Non-pigmented ciliary epithelial cell (primary cell): Measurements from ENCODE around the gene MOGAT2.
"Not testable (repeated sequence)": the region's sequence is repeated elsewhere in the genome, so short reads cannot be mapped to it uniquely, and the experiment has no call there.

Source experiments
- DNase-seq: peaks from one replicate; pipeline ENCODE4 v3.0.0-alpha.2; 2010; ENCODE audit warnings: low read depth

The MOGAT2 gene

GRCh38 chr11:75717608-75718418 is at the start of gene MOGAT2:
MOGAT2 (plus strand) TSS chr11:75717838; CDS start chr11:75717889, 51 bp downstream.
- no peak for DNase-seq

GRCh38 chr11:75668451-75669297 is 49.0 kb upstream of the MOGAT2 start, which contains the start of gene MAP6:
MAP6 (minus strand) TSS chr11:75669038; CDS start chr11:75668369, 669 bp downstream.
- DNase-seq, result no peak

GRCh38 chr11:75673977-75674582 is 43.6 kb upstream of the MOGAT2 start:
- DNase-seq, result no peak

- DNase-seq, result no peak
Observed at GRCh38 chr11:75677275-75677674, 40.4 kb upstream of the MOGAT2 start.

- DNase-seq, result no peak
Observed at GRCh38 chr11:75677909-75678308, 39.7 kb upstream of the MOGAT2 start.

GRCh38 chr11:75678620-75679259 is 38.9 kb upstream of the MOGAT2 start:
- no peak for DNase-seq

- DNase-seq, result no peak
Observed at GRCh38 chr11:75679566-75679965, 38.1 kb upstream of the MOGAT2 start.

GRCh38 chr11:75683856-75684255 is 33.8 kb upstream of the MOGAT2 start:
- not testable (repeated sequence) for DNase-seq

GRCh38 chr11:75689863-75690609 is 27.6 kb upstream of the MOGAT2 start:
- no peak for DNase-seq

- DNase-seq, result no peak
Observed at GRCh38 chr11:75691804-75692203, 25.8 kb upstream of the MOGAT2 start.

GRCh38 chr11:75697906-75698581 is 19.6 kb upstream of the MOGAT2 start:
- no peak for DNase-seq

GRCh38 chr11:75700940-75701339 is 16.7 kb upstream of the MOGAT2 start:
- no peak for DNase-seq

- no peak for DNase-seq
Observed at GRCh38 chr11:75703695-75704237, 13.9 kb upstream of the MOGAT2 start.

GRCh38 chr11:75705541-75705940 is 12.1 kb upstream of the MOGAT2 start:
- DNase-seq, result no peak

- peak; percentile 8 for DNase-seq
Observed at GRCh38 chr11:75706260-75706729, 11.3 kb upstream of the MOGAT2 start.

GRCh38 chr11:75714211-75714610 is 3.4 kb upstream of the MOGAT2 start:
- DNase-seq, result no peak

GRCh38 chr11:75715688-75716087 is 1.9 kb upstream of the MOGAT2 start:
- DNase-seq, result no peak

GRCh38 chr11:75716659-75717058 is 979 bp upstream of the MOGAT2 start:
- DNase-seq, result no peak

- no peak for DNase-seq
Observed at GRCh38 chr11:75718419-75719339, 1.0 kb downstream of the MOGAT2 start.
